K562 (cell line): ENCODE results near the gene BCL2L13.

Experiments
- ARNT ChIP-seq, 2 experiments: fragments of 450-650 bp; IDR thresholded peaks; 2 replicates each; pipeline ENCODE4 v1.6.1; 2016; ENCODE audit warnings: mild to moderate bottlenecking in 1 of 2
- ETV6 ChIP-seq, 3 experiments: fragments of 150-350 bp in 1 of 3; sonication (generic) in 1 of 3; formaldehyde crosslinking in 1 of 3; IDR thresholded peaks; 2 replicates each; pipeline versions ENCODE4 v1.6.1 to v1.8.0; 2014 to 2022; ENCODE audit warnings: borderline replicate concordance in 2 of 3, low read depth in 2 of 3, antibody characterized with exemption in 1 of 3, low read length in 1 of 3, mild to moderate bottlenecking in 1 of 3, missing genetic modification reagents in 1 of 3
- KAT2B ChIP-seq: IDR thresholded peaks from one replicate; pipeline ENCODE4 v1.6.1; 2012; ENCODE audit warnings: low read depth, mild to moderate bottlenecking, control low read depth, inconsistent platforms, low read length, moderate library complexity
- POLR2A ChIP-seq: fragments of 450-650 bp; conservative IDR thresholded peaks from 2 replicates; pipeline ENCODE4 v1.6.1; 2016
- SP2 ChIP-seq: IDR thresholded peaks from 2 replicates; pipeline ENCODE4 v1.6.1; 2011; ENCODE audit warnings: mild to moderate bottlenecking, low read depth, low read length, moderate library complexity; ENCODE audit not compliant: poor library complexity, severe bottlenecking; ENCODE audit errors: extremely low read depth
- STAT5B ChIP-seq: fragments of 250-450 bp; sonication (Bioruptor Pico); IDR thresholded peaks from 2 replicates; pipeline ENCODE4 v1.8.0; 2021; ENCODE audit warnings: mild to moderate bottlenecking, inconsistent platforms
- ZNF384 ChIP-seq: IDR thresholded peaks from 2 replicates; pipeline ENCODE4 v1.6.1; 2012; ENCODE audit warnings: low read depth, low read length, improper control_type of control experiment
- TF ChIP-seq, protein P1 (sequence below): fragments of 250-450 bp; sonication (Bioruptor Pico); IDR thresholded peaks from 2 replicates; pipeline ENCODE4 v1.8.0; 2021; ENCODE audit warnings: borderline replicate concordance, mild to moderate bottlenecking, moderate library complexity; ENCODE audit not compliant: poor library complexity, severe bottlenecking
- TF ChIP-seq, protein P2 (sequence below): sonication (generic); formaldehyde crosslinking; IDR thresholded peaks from 2 replicates; pipeline ENCODE4 v1.5.0; 2020; ENCODE audit warnings: missing genetic modification reagents

GRCh38 chr22:17738386-17739128 lies 100.0 kb downstream of the BCL2L13 start:
- TF ChIP-seq ETV6 (IDR thresholded peaks at IDR 0.05; ENCODE audit: borderline replicate concordance in 1 of 2, low read depth in 2 of 2, low read length in 1 of 2) (no peak), ETV6 (CRISPR knock-in tag; IDR thresholded peaks at IDR 0.05; ENCODE audit: borderline replicate concordance) (no peak), ARNT (IDR thresholded peaks at IDR 0.05) (no peak), POLR2A (no peak), ZNF384 (no peak), KAT2B (no peak), STAT5B (CRISPR knock-in tag) (no peak), SP2 (no peak)
- TF ChIP-seq, protein P1, sequence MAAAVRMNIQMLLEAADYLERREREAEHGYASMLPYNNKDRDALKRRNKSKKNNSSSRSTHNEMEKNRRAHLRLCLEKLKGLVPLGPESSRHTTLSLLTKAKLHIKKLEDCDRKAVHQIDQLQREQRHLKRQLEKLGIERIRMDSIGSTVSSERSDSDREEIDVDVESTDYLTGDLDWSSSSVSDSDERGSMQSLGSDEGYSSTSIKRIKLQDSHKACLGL = no peak
- TF ChIP-seq, protein P2, sequence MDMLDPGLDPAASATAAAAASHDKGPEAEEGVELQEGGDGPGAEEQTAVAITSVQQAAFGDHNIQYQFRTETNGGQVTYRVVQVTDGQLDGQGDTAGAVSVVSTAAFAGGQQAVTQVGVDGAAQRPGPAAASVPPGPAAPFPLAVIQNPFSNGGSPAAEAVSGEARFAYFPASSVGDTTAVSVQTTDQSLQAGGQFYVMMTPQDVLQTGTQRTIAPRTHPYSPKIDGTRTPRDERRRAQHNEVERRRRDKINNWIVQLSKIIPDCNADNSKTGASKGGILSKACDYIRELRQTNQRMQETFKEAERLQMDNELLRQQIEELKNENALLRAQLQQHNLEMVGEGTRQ = no peak
